DND-41 (cell line): ENCODE data around the gene MTHFR.

Experiments
- EZH2 ChIP-seq: IDR thresholded peaks from 3 replicates; pipeline ENCODE4 v1.6.1; 2012; ENCODE audit warnings: borderline replicate concordance, low read depth, mild to moderate bottlenecking, moderate library complexity, low read length, inconsistent platforms; ENCODE audit not compliant: severe bottlenecking
- TF ChIP-seq, protein P1 (sequence below): IDR thresholded peaks from 2 replicates; pipeline ENCODE4 v1.5.1; 2012; ENCODE audit warnings: borderline replicate concordance, low read length, moderate library complexity, mild to moderate bottlenecking; ENCODE audit not compliant: poor library complexity, severe bottlenecking; ENCODE audit errors: extremely low read depth

DNA sequence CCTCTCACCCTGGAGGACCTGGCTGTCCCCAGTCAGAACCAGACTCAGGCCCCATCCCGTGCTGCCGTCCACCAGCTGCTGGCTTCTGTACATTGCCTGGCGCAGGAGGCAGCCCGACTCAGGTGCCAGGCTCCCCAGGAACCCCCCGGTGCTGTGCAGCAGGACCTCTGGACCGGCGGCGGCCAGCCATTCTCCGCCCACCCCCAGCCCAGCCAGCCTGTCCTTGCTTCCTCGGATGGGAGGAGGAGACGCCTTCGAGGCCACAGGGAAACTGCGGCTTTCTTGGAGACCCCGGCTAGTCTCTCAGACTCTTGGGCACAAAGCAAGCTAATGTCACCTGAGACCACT is 39.4 kb downstream of the MTHFR start:
- TF ChIP-seq, protein P1, sequence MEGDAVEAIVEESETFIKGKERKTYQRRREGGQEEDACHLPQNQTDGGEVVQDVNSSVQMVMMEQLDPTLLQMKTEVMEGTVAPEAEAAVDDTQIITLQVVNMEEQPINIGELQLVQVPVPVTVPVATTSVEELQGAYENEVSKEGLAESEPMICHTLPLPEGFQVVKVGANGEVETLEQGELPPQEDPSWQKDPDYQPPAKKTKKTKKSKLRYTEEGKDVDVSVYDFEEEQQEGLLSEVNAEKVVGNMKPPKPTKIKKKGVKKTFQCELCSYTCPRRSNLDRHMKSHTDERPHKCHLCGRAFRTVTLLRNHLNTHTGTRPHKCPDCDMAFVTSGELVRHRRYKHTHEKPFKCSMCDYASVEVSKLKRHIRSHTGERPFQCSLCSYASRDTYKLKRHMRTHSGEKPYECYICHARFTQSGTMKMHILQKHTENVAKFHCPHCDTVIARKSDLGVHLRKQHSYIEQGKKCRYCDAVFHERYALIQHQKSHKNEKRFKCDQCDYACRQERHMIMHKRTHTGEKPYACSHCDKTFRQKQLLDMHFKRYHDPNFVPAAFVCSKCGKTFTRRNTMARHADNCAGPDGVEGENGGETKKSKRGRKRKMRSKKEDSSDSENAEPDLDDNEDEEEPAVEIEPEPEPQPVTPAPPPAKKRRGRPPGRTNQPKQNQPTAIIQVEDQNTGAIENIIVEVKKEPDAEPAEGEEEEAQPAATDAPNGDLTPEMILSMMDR: no peak
- no peak for TF ChIP-seq EZH2
